ENCODE data around the gene FOSL2.
A peak's percentile ranks its signal among the peaks of the same experiment; 100 is the strongest.

FOSL2 gene

DNA sequence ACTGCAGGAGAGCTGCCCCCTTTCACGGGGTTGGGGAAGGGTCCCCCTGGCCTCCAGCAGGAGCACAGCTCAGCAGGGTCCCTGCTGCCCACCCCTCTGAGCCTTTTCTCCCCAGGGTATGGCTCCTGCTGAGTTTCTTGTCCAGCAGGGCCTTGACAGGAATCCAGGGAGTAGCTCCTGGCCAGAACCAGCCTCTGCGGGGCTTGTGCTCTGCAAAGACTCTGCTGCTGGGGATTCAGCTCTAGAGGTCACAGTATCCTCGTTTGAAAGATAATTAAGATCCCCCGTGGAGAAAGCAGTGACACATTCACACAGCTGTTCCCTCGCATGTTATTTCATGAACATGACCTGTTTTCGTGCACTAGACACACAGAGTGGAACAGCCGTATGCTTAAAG is 21.2 kb downstream of the FOSL2 start:
- DNase-seq: no peak

DNA sequence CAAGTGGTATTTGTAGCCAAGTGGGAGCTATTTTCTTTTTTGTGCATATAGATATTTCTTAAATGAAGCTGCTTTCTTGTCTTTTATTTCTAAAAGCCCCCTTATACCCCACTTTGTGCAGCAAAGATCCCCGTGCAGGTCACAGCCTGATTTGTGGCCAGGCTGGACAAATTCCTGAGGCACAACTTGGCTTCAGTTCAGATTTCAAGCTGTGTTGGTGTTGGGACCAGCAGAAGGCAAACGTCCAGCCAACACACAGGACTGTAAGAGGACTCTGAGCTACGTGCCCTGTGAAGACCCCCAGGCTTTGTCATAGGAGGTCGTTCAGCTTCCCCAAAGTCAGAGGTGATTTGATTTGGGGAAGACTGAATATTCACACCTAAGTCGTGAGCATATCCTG is 21.9 kb downstream of the FOSL2 start:
- DNase-seq: no peak

DNA sequence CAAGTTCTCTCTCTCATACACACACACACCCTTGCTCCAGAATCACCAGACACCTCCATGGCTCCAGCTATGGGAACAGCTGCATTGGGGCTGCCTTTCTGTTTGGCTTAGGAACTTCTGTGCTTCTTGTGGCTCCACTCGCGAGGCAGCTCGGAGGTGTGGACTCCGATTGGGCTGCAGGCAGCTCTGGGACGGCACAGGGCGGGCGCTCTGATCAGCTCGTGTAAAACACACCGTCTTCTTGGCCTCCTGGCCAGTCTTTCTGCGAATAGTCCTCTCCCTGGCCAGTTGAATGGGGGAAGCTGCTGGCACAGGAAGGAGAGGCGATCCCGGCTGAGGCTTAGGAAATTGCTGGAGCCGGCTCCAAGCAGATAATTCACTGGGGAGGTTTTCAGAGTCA is 22.4 kb downstream of the FOSL2 start:
- no peak for DNase-seq

DNA sequence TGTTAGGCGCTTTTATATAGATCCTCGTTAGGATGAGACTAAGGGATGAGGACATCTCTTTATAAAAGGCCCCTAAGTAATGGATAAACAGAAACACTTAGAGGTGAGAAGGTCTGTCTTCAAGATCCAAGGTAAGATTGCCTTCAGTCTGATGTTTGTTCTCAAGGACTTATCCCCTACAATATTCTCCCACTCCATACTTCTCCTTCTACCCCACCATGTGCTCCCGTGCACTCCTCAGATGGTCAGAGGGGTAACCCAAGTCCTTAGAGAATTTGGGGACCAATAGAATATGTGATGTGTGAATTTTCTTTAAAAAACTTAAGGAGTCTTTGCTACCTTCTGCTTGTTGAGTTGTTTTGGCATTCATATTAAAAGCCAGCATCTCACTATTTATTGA is 23.1 kb downstream of the FOSL2 start:
- no peak for DNase-seq

DNA sequence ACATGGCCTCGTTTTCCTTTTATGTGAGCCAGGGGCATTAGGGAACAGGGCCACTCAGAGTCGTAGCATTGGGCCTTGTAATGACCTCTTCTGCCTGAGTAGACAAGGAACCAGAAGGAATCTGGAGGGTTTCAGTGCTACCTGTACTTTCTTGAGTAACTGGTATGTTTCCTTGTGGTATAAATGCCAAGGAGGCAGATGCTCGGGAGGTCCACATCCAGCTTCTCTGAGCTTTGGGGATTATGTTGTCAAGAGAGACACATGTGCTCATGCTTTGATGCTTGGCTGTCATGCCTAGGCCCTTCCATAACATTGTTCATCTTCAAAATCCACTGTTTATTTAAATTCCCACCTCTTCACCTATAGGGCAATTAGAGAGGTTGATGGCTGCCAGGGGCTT is 26.3 kb downstream of the FOSL2 start:
- DNase-seq: no peak

DNA sequence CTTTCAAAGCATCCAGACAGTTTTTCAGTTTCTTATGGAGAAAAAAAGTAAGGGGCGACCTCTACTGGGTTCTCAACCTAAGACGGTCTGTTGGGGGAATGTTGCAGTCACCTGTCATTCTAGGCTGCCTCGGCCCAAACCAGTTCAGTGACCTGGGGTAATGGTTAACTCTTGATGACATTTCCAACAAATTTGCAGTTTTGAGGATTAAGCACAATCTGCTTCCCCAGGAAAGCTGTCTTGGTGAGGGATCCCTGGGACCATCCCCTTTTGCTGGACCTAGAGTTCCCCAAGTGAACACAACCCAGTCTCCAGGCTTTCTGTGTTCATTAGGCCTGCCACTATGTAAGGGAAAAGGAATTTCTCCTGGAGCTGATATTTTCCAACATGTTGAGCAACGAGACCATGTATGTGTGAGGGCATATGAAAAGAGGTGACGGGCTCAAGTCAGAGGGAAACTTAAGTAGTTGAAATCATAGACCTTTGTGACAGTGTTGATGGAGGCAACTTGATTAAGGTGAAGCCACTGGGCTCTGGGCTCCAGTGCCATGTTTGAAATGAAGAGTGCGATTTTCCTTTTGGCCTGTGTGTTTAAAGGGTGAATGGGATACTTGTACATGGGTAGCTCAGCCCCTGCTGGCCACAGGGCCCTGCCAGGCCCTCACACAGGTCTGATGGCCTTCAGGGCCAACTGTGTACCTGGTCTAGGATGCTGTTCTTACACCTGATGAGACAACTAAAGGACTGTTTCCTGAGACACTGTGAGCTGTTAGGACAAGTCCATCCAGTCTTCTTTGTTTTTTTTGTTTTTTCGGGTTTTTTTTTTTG is 27.0 kb downstream of the FOSL2 start:
- DNase-seq: no peak

DNA sequence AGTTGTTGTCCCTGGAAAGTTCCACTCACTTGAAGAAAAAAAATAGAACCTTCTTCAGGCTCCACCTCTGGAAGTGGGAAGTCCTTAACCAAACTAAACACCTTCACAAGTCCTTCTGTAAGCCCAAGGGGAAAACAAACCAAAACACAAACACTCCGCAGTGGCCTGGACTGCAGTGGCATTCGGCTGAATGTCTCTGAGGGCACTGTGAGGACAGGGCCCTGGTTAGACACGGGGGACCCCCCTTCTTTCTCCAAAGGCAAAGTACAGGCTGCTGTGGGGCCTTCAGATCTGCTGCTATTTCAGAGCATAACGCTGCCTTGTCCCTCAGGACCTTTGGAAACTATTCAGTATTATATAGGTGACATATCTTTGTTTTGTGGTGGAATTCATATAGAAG is 28.1 kb downstream of the FOSL2 start:
- DNase-seq: no peak

DNA sequence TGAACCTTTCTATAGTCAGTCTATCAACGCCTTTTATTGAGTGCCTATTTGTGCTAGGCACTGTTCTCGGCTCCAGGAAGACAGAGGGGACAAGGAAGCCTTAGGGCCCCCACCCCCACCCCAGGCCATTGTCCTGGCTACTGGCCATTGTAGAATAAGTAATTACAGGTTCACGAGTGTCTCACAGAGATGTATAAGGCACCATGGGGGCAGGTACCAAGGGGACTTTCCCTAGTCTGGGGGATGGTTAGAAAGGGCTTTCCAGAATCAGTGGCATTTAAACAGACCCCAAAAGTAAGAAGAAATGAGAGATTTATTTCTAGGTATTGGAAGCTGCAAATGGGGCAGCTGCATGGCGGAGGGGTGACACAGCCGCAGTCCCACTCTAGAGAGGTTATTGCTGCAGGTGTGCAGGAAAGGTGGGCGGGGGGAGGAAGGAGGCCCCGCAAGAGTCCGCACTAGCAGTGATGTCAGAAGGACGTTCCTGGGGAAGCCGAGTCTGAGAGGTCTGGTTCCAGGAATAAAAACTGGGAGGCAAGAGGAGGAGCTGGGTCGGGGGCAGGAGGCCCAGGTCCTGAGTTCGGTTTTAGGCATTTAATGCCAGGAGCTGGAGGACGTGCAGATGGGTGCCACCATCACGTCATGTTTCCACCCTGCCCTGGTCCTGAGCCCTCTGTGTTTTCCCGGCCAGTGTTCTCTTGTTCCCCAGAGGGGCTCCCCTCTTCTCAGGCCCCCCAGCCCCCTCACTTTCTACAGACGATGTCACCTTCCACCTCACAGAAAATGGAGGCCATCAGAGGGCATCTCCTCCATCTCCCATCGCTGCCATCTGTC is 30.5 kb downstream of the FOSL2 start:
- no peak for DNase-seq

DNA sequence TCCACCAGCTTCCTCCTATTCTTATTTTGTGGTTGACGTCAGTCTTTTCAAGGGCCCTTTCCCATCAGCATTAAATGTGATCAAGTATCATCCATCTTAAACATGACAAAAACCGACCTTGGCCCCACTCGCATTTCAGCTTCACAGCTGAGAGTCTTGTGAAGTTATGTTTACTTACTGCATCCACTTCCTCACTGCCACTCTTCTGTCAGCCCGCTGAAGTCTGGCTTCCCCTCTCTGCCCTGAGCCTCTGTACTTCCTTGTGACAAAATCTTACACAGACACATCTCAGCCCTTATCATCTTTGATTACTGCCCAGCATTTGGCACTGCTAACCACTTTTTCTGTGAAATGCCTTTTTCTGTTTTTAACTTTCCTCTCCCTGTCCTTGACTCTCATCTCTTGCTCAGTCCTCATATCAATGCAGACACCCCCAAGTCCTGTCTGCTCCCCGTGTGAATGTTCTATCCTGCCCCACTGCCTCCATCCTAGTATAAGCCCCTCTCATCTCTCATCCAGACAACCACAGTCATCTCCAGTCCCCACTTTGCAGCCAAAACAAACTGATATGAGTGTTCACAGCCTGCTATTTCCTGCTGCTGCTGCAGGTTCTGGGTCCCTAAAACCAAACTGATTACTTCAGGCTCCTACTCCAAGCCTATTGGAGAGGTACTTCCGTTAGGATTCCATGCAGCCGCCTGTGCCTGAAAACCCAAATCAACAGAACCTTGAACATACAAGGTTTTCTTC is 31.4 kb downstream of the FOSL2 start:
- no peak for DNase-seq

DNA sequence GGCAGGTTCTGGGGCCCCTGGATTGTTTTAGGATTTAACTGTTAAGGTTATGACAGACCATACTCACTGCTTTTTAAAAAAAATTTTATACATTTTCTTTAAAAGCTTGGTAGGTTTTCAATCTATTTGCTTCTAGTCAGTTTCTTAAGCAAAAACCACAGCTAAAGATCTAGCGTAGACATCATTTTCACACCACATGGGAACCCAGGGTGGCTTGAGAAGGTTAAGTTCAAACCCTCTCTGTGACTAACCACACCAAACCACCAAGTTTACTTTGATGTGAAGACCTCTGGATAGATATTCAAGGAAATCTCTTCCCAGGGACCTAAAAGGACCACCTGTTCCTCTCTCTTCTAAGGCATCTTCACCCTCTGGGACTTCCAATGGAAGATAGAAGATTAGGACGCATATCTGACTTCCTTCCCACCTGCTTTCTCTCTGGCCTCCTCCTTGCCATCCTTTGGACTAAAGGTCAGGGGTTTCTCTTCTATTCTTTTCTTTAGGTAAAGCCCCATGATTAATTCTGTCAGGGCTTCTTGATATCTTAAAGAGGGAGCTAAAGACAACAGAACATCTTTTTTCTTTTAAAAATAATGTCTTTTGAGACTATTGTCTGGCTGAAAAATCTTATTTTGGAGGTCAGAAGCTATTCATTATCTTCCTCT is 32.3 kb downstream of the FOSL2 start:
- DNase-seq: no peak

DNA sequence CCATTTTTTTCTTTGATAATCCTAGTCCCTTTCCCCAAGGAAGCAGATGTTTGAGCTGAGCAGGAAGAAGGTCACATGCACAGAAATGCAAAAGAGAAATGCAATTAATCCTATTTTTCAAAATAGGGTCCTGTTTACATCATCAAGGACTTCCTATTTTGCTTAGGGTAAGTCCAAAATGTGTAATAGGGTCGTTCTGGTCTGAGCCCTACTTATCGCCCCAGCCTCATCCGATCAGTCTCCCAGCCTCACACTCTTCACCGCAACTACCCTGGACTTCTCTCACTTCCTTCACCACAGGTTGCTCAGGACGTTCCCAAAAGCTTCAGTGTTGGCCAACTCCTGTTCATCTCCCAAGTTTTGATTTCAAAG is 32.8 kb downstream of the FOSL2 start:
- DNase-seq: no peak

DNA sequence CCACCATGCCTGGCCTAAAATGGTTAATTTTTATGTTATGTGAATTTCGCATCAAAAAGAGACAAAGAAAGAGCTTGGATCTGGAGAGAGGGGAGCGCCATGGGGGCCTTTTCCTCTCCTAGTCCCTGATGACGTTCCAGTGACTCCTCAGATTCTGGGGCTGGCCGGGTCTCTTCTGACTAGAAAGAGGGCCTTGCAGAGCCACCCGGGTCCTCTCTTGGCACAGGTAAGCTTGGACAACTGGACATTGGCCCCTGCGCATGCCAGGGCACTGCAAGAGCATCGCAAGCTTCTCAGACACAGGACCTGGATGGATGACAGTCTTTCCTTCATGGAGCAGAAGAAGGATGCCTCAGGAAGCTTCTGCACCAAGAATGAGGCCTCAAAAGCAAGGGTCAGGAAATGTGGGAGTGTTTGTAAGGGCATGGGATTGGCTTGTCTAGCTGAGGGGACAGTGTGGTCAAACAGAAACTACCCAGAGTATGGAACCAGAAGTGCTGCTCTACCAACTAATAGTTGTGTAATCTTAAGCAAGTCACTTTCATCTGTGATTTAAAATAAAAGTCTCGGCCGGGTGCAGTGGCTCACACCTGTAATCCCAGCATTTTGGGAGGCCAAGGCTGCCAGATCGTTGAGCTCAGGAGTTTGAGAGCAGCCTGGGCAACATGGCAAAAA is 35.2 kb downstream of the FOSL2 start:
- DNase-seq: no peak

DNA sequence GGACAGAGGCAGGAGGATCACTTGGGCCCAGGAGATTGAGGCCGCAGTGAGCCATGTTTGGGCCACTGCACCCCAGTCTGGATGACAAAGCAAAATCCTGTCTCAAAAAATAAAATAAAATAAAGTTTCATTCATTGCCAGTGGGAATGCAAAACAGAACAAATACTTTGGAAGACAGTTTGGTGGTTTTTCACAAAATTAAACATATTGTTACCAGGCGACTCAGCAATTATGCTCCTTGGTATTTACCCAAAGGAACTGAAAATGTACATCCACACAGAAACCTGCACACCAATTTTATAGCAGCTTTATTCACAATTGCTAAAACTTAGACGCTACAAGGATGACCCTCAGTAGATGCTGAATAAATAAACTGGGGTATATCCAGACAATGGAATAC is 35.8 kb downstream of the FOSL2 start:
- DNase-seq: peak; percentile 33

DNA sequence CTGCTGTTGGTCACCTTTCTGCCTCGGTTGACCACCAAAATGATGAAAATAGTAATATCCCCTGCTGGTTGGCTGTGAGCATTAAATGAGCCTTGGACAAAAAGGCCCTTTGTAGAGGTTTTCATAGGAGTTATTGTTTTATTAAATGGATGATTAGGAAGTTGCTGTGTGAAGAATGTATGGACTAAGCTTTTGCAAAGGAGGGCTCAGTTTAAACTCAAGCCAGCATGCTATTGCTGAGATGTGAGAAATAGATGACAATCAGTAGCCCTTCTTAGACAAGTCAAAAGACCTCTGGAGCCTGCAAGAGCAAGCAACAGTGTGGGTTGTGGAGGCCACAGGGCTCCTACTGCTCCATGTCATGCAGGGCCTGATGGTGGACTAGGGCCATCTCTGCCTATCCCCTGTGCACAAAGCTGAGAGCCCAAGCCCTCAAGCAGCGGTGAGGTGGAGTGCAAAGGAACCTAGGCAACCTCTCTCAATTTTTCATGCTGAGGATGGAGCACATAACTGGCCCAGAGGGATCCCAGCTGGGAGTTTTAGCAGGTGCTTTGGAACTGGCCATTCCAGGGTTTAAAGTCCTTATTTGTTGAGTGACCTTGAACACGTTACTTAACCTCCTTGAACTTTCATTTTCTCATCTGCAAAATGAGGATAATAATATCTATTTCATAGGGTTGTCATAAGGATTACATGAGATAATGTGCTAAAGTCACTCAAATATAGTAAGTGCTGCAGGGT is 37.1 kb downstream of the FOSL2 start:
- DNase-seq: no peak

DNA sequence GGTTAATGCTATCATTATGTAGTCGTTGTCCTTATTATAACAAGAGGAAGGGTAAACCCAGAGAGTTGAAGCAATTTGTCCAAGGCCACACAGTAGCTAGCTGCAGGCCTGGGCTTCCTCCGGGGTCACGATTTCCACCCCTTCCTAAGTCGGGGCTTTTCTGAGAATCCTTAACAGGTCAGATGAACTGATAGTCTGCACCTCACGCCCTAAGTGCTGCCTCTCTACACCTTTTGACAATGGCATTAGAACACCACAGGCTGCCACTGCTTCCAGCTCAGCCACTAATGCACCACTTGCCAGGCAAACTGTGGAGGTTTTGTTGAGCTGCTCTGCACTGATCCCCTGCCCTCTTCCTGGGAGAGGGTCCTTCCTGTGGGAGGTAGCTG is 37.7 kb downstream of the FOSL2 start:
- no peak for DNase-seq

DNA sequence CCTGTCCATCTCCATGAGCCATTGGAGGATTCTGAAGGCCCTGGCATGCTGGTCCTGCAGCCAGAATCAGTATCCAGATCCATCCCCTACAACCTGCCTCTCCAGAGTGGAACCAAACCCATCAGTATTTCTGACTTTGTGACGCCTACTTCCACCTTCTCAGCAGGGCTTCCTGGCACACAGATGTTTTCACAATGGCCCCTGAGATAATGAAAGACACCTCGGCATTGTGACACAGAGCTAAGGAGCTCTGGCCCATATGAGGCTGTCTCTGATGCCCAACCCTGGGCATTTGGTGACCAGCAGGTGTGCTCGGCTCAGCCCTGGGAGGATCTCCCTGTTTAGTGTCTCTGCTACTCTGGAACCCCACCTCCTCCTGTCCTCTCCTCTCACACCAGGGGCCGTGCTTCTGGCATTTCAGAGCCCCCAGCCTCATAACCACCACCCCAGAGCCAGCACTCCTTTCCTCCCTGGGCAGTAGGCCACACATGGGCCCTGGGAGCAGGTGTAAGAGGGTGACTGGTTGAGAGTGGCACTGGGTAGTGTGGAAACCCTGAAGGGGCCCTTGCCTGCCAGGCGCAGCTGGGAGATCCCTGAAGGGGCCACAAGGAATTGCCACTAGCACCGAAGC is 38.2 kb downstream of the FOSL2 start:
- no peak for DNase-seq

DNA sequence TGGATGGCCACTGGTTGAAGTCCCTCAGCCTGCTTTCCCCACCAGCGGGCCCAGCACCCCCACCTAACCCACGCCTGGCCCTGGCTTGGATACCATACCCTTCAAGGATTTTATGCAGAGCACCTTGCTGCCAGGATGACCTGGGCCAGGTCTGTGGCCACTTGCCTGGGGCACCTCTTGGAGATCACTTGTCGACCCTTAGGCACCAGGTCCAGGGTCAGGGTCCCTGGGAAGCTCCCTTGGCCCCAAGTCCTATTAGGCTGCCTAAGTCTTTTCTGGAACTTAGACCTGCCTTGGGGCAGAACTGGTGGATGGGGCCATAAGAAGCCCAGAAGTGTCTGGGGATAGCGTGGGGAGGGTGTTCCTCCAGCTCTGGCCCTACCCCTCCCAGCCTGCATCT is 39.1 kb downstream of the FOSL2 start:
- DNase-seq: no peak

DNA sequence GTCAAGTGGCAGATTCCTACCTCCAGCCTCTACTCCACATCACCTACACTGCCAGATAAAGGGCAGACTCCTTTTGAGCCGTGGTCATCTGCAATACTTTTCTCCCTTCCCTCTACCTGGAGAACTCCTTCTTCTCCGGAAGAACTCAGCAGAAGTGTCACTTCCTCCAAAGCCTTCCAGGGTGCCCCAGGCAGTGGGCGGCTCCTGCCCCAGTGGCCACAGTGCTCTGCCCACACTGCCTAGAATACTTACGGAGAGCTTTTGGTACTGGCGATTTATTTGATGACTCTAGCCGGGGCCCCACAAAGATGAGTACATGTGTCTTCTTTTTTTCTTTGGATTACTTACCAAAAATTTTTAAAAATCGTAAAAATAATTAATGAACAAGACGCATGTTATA is 39.7 kb downstream of the FOSL2 start:
- DNase-seq: no peak

DNA sequence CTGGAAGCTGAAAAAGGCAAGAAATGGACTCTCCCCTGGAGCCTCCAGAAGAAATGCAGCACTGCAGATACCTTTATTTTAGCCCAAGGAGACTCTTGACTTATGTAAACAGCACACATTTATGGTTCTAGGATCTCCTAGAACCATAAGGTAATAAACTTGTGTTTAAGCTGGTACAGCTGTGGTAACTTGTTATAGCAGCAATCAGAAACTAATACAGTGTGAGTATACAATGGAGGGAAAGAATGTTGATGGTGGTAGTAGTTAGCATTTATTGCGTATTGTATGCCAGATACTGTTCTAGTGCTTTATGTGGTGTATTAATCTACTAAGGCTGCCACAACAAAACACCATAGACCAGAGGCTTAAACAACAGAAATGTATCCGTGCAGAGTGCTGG is 40.6 kb downstream of the FOSL2 start:
- no peak for DNase-seq

DNA sequence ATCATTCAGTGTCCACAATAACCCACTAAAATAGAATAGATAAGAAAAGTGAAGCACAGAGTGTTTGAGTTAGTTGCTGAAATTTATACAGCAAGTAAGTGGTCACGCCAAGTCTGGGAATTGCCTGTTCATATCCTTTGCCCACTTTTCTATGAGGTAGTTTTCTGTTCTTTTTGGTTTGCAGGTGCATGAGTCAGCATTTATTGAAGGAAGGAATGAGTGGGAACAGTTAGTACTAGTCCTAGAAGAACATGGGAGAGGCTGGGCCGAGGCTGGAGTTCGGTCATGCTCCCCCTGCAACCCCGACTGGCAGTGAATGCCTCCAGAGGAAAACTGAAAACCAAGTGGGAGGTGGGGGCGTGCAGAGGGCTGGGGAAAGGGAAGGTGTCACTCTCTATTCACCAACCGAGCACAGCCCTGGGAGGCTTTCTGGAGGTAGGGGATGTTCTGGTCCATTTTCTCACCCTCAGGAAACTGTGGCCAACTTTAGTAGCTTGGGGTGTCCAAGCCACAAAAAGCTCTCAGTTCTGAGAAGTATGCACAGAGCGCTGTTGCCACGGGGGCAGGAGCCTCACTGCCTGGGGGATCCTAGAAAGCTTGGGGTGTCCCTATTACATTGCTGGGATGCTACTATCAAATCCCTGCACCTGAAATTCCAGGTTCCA is 41.4 kb downstream of the FOSL2 start:
- no peak for DNase-seq

DNA sequence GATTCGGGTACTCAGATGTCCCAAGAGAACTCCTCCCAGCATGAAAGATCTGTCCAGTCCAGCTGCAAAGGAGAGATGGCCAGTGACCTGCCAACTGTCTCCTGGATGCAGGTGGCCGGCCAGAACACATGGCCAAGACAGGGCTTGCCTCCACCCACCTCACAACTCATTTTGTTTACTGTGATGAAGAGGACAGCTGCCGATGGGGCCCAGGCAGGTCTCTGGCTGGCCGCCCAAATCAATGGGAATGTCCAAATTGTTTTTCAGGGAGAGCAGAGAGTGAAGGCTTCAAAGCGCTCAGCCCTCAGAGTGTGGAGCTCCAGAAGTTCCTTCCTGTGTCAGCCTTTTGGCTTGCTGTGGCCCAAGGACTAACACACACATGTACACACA is 41.9 kb downstream of the FOSL2 start:
- DNase-seq: no peak
